ENCODE results near the gene DOCK11.

DOCK11 gene

DNA sequence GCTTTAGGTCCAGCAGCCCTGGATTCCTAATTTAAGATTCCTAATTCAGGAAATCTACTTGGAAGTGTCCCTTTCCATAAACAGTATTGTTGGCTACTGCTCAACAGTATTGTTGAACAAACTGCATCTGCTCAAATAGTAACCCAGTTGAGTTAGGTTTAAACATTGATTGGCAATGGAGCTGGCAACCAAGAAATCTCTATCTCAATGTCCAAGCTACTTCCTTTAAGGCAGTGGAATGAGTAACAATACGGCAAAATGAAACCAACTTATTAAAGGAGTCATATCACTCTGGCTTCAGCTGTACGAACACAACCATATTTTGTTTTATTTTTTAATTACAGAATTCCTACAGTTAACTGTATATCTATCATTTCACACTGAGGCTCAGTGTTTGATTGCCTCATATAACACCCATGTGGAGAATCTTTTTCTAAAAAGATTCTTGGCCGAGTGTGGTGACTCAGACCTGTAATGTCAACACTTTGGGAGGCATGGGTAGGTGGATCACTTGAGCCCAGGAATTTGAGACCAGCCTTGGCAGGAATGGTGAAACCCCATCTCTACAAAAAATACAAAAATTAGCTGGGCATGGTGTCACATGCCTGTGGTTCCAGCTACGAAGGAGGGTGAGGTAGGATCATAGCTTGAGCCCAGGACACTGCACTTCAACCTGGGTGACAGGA, 160.1 kb downstream of the DOCK11 start:
- H3K27ac ChIP-seq = no peak overlapping the region
- H3K36me3 ChIP-seq (ENCODE audit: insufficient read depth, low read length) = no peaks in the 10 kb centered on the region
- TF ChIP-seq FOXP2 (optimal IDR thresholded peaks at IDR 0.05; ENCODE audit: control extremely low read depth, extremely low read length, insufficient read depth) (no peak), POLR2AphosphoS5 (IDR thresholded peaks at IDR 0.05; ENCODE audit: borderline replicate concordance, low read depth, low read length) (no peak), EZH2 (IDR thresholded peaks at IDR 0.05) (no peak)
- no peak overlapping the region for H3K9ac ChIP-seq (ENCODE audit: insufficient read length)
- no peaks in the 10 kb centered on the region for H3K9me3 ChIP-seq (ENCODE audit: low read depth, low read length)
- no peak overlapping the region for H3K4me3 ChIP-seq
- DNase-seq (ENCODE audit: low read depth, low spot score) = no peak

GRCh38 chrX:118657413-118657812, 161.8 kb downstream of the DOCK11 start:
- H3K9ac ChIP-seq (ENCODE audit: insufficient read length) = no peak overlapping the region
- H3K4me3 ChIP-seq = no peak overlapping the region

DNA sequence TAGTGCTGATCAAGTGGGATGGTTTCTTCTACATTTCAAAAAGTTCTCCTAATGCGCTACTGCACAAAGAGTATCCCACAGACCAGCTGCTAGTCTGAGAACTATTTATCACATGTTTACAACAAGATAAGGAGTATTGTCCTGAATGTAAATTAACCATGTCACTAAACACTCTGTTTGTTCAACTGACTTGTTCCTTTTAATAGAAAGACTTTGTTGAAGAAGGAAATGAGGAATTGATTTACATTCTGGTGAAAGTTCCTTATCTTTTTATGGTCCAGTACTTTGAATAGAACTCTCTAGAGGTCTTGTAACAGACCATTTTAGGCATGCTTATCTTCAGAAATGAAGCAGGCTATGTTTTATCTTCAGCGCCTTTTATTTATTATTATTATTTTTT, 164.5 kb downstream of the DOCK11 start:
- no peak overlapping the region for H3K27ac ChIP-seq
- no peak overlapping the region for H3K4me3 ChIP-seq
- TF ChIP-seq FOXP2 (optimal IDR thresholded peaks at IDR 0.05; ENCODE audit: control extremely low read depth, extremely low read length, insufficient read depth) = no peak
- TF ChIP-seq POLR2AphosphoS5 (IDR thresholded peaks at IDR 0.05; ENCODE audit: borderline replicate concordance, low read depth, low read length) = no peak
- no peak for TF ChIP-seq EZH2 (IDR thresholded peaks at IDR 0.05)
- no peak overlapping the region for H3K9ac ChIP-seq (ENCODE audit: insufficient read length)
- no peaks in the 10 kb centered on the region for H3K9me3 ChIP-seq (ENCODE audit: low read depth, low read length)
- no peaks in the 10 kb centered on the region for H3K36me3 ChIP-seq (ENCODE audit: insufficient read depth, low read length)
- DNase-seq (ENCODE audit: low read depth, low spot score) = no peak

More at GRCh38 chrX:118657413-118657812, 161.8 kb downstream of the DOCK11 start:
- H3K36me3 ChIP-seq (ENCODE audit: insufficient read depth, low read length) = no peaks in the 10 kb centered on the region
- no peak for TF ChIP-seq POLR2AphosphoS5 (IDR thresholded peaks at IDR 0.05; ENCODE audit: borderline replicate concordance, low read depth, low read length)
- no peak for TF ChIP-seq EZH2 (IDR thresholded peaks at IDR 0.05)
- no peak for TF ChIP-seq FOXP2 (optimal IDR thresholded peaks at IDR 0.05; ENCODE audit: control extremely low read depth, extremely low read length, insufficient read depth)
- no peak overlapping the region for H3K27ac ChIP-seq
- DNase-seq (ENCODE audit: low read depth, low spot score) = no peak
- no peaks in the 10 kb centered on the region for H3K9me3 ChIP-seq (ENCODE audit: low read depth, low read length)

GRCh38 chrX:118665204-118665603, 169.6 kb downstream of the DOCK11 start:
- Histone ChIP-seq H3K9me3 (ENCODE audit: low read depth, low read length) (no peaks in the 10 kb centered on the region), H3K27ac (no peak overlapping the region), H3K36me3 (ENCODE audit: insufficient read depth, low read length) (no peaks in the 10 kb centered on the region), H3K4me3 (no peak overlapping the region), H3K9ac (ENCODE audit: insufficient read length) (no peak overlapping the region)
- no peak for DNase-seq (ENCODE audit: low read depth, low spot score)
- TF ChIP-seq FOXP2 (optimal IDR thresholded peaks at IDR 0.05; ENCODE audit: control extremely low read depth, extremely low read length, insufficient read depth) (no peak), POLR2AphosphoS5 (IDR thresholded peaks at IDR 0.05; ENCODE audit: borderline replicate concordance, low read depth, low read length) (no peak), EZH2 (IDR thresholded peaks at IDR 0.05) (no peak)

- Histone ChIP-seq H3K27ac (no peak overlapping the region), H3K36me3 (ENCODE audit: insufficient read depth, low read length) (no peaks in the 10 kb centered on the region), H3K4me3 (no peak overlapping the region), H3K9ac (ENCODE audit: insufficient read length) (no peak overlapping the region), H3K9me3 (ENCODE audit: low read depth, low read length) (no peaks in the 10 kb centered on the region)
- DNase-seq (ENCODE audit: low read depth, low spot score) = no peak
- TF ChIP-seq EZH2 (IDR thresholded peaks at IDR 0.05) (no peak), POLR2AphosphoS5 (IDR thresholded peaks at IDR 0.05; ENCODE audit: borderline replicate concordance, low read depth, low read length) (no peak), FOXP2 (optimal IDR thresholded peaks at IDR 0.05; ENCODE audit: control extremely low read depth, extremely low read length, insufficient read depth) (no peak)
These were observed 170.9 kb downstream of the DOCK11 start for GRCh38 chrX:118666521-118666920.

GRCh38 chrX:118669435-118669834, 173.8 kb downstream of the DOCK11 start:
- no peak for TF ChIP-seq FOXP2 (optimal IDR thresholded peaks at IDR 0.05; ENCODE audit: control extremely low read depth, extremely low read length, insufficient read depth)
- TF ChIP-seq EZH2 (IDR thresholded peaks at IDR 0.05) = no peak
- TF ChIP-seq POLR2AphosphoS5 (IDR thresholded peaks at IDR 0.05; ENCODE audit: borderline replicate concordance, low read depth, low read length) = no peak
- H3K9ac ChIP-seq (ENCODE audit: insufficient read length) = no peak overlapping the region
- H3K9me3 ChIP-seq (ENCODE audit: low read depth, low read length) = no peaks in the 10 kb centered on the region
- no peaks in the 10 kb centered on the region for H3K36me3 ChIP-seq (ENCODE audit: insufficient read depth, low read length)
- no peak for DNase-seq (ENCODE audit: low read depth, low spot score)
- H3K4me3 ChIP-seq = no peak overlapping the region
- no peak overlapping the region for H3K27ac ChIP-seq

DNA sequence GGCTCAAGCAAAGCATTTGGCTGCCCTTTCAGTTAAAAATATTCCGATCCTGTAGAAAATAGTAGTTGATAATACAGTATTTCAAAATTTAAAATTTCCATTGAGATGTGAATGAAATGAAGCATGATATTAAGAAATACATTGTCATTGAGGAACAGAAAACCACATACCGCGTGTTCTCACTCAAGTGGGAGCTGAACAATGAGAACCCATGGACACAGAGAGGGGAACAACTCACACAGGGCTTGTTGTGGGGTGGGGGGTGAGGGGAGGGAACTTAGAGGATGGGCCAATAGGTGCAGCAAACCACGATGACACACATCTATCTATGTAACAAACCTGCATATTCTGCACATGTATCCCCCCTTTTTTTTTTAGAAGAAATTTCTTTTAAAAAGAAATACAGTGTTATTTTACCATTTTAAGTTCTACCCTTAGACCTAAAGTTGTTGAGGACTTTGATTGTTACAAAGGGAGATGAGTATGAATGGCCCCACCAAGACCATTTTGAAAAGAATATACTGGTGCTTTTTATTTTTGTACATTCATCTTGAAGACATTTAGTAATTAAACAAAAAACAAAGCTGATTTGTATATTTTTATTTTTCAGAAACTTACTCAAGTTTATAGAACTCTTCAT, 179.8 kb downstream of the DOCK11 start:
- TF ChIP-seq EZH2 (IDR thresholded peaks at IDR 0.05) = no peak
- no peak for TF ChIP-seq POLR2AphosphoS5 (IDR thresholded peaks at IDR 0.05; ENCODE audit: borderline replicate concordance, low read depth, low read length)
- no peak for TF ChIP-seq FOXP2 (optimal IDR thresholded peaks at IDR 0.05; ENCODE audit: control extremely low read depth, extremely low read length, insufficient read depth)
- H3K9me3 ChIP-seq (ENCODE audit: low read depth, low read length) = no peaks in the 10 kb centered on the region
- no peak for DNase-seq (ENCODE audit: low read depth, low spot score)
- no peak overlapping the region for H3K4me3 ChIP-seq
- no peaks in the 10 kb centered on the region for H3K36me3 ChIP-seq (ENCODE audit: insufficient read depth, low read length)
- no peak overlapping the region for H3K9ac ChIP-seq (ENCODE audit: insufficient read length)
- no peak overlapping the region for H3K27ac ChIP-seq

- H3K9me3 ChIP-seq (ENCODE audit: low read depth, low read length) = no peaks in the 10 kb centered on the region
- TF ChIP-seq POLR2AphosphoS5 (IDR thresholded peaks at IDR 0.05; ENCODE audit: borderline replicate concordance, low read depth, low read length) = no peak
- TF ChIP-seq FOXP2 (optimal IDR thresholded peaks at IDR 0.05; ENCODE audit: control extremely low read depth, extremely low read length, insufficient read depth) = no peak
- no peak for TF ChIP-seq EZH2 (IDR thresholded peaks at IDR 0.05)
- H3K27ac ChIP-seq = no peak overlapping the region
- no peak overlapping the region for H3K9ac ChIP-seq (ENCODE audit: insufficient read length)
- H3K36me3 ChIP-seq (ENCODE audit: insufficient read depth, low read length) = no peaks in the 10 kb centered on the region
- DNase-seq (ENCODE audit: low read depth, low spot score) = no peak
- H3K4me3 ChIP-seq = no peak overlapping the region
These were observed 180.3 kb downstream of the DOCK11 start for GRCh38 chrX:118675966-118676349.
